Measurements from ENCODE around the gene USB1.

USB1 gene, protein sequence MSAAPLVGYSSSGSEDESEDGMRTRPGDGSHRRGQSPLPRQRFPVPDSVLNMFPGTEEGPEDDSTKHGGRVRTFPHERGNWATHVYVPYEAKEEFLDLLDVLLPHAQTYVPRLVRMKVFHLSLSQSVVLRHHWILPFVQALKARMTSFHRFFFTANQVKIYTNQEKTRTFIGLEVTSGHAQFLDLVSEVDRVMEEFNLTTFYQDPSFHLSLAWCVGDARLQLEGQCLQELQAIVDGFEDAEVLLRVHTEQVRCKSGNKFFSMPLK

DNA sequence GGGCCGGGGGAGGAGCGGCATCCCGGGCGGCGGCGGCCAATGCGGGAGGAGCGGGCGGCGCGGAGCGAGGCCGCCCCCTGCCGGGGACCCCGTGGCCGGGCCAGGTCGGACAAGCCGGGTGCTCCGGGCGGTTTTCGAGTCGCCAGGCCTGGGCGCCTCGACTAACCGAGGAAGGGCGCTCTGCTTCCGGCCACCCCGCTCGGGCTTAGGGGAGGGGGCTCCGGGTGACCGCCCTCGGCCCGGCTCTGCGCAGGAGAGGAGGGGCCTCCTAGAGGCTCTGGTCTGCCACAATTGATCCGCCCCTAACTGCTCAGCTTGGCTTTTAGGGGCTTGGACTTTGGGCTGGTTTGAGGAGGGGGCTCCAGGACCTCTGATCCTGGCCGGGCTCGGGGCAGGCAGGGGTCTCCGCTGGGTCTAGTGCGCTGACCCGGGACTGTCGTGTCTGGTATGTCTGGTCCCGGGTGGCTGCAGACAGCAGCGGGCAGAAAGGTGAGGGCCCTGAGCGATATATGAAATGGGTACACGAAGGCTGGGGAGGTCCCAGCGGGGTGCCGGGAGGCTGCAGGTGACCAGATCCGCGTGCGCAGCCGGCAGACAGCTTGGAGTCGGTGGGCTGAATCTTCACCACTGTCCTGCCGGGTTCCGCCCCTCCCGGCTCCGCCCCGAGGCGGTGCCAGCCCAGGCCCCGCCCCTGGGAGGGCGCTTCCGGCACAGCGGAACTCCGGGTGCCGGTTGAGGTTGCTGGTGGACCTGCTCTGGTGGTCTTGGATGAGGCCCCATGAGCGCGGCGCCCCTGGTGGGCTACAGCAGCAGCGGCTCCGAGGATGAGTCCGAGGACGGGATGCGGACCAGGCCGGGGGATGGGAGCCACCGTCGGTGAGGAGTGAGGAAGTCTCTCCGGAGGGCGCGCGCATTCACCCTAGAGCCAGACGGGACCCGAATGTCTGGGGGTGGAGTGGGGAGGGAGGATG, at the start of gene USB1:
USB1 (plus strand) TSS at position 702 of the 971 bp plus-strand sequence; CDS start at position 779, 77 bp downstream.
- peak; percentile 95 for DNase-seq

DNA sequence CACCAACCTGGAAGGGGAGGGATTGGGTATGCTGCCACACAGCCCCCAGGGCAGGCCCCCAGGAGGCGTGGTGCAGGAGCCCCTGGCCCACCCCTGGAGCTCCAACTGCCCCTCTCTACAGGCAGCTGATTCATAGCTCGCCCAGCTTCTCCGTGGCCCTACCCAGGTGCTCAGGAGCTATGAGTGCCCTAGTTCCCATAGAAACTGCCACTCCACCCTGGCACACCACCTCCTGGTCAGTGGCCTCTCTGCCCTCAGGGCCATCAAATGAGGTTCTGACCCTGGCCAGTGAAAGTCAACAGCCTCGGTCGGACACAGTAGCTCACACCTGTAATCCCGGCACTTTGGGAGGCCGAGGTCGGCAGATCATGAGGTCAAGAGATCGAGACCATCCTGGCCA, 48.3 kb upstream of the USB1 start:
- DNase-seq = no peak

DNA sequence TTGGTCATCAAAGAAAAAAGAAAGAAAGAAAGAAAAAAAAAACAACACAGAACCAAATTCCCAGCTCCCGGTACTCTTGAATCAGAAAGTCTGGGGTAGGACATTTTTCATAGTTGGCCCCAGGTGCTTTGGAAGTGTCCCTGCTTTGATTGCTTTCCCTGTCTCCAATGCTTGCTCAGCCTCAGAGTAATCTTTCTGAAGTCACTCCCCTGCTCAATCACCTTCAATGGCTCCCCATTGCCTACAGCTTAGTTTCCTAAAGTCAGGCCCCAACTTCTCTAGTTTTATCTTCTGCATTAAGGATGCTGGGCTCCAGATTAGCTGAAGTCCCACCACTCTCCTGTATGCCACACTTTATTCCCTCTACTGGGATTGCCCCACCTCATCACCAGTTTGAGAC, 47.4 kb upstream of the USB1 start:
- no peak for DNase-seq

DNA sequence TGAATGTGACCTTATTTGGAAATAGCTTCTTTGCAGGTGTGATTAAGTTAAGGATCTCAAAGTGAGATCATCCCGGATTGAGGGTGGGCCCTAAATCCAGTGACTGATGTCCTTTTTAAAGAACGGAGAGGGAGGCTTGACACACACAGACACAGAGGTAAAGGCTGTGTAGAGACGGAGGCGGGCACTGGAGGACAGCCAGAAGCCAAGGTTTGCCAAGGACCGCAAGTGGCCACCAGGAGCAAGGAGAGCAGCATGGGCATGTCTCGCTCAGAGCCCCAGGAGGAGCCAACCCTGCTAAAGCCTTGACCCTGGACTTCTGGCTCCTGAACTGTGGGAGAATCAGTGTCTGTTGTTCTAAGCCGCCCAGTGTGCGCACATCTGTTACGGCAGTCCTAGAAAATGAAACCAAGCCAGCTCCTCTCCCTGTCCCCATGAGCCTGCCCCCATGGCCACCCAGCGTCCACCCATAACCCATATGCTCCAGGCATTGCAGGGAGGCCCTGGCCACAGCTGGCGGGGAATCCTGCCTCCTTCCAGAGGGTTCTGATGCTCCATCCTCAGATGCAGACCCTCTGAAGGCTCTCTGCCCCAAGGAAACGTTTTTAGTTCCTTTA, 45.5 kb upstream of the USB1 start:
- DNase-seq = no peak

DNA sequence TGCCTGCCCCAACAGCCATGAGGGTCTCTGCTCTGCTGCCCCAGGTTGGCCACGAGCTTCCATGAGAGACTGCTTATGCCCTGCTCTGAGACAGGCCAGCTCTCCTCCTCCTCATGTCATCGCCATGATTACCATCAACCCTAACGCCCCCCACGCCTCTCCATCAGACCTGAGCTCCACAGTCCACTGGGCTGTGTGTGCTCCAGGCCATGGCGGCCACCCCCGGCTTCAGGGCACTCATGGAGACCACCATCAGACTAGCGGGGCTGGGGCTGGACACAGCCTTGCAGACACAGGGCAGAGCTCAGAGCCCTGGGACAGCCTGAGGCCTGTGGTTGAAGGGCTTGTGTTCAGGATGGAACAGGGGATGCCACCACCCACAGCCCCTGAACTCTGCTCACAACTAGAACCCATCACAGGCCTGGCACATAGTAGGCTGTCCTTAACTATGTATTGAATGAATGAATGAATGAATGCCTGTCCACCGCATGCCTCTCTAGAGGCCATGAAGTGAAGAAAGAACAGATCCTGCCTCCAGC, 44.9 kb upstream of the USB1 start:
- DNase-seq = no peak

DNA sequence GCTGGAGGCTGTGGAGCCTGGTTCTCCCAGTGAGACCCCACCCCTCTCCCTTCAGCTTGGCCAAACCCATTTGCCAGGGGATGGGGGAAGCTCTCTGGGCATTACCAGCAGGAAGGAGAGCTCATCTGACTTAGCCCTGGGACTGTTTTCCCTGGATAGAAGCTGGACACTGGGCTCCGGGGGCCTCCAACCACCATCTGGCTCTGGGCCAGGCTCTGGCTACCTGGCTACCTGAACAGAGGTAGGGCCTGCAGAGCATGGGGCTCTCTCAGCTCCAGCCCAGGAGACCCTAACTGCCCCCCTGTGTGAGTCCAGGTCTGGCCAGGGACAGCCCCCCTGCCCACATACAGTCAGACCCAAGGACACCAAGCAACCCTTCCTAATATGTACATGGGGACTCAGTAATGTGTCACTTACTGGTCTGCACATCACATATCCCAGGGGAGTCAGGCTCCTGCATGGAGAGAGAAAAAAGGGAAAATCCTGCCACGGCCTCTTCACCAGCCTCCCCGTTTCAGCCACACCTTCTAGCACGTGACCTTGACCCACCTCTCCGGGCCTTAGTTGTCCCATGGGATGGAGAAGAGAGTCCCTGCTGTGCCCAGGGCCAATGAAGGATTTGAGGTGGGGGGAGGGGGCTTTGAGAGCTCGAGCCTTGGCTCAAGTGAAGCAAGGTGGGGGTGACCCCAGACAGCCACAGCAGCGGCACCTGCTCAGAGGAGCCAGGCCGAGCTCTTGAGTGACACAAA, 44.1 kb upstream of the USB1 start:
- DNase-seq = no peak

DNA sequence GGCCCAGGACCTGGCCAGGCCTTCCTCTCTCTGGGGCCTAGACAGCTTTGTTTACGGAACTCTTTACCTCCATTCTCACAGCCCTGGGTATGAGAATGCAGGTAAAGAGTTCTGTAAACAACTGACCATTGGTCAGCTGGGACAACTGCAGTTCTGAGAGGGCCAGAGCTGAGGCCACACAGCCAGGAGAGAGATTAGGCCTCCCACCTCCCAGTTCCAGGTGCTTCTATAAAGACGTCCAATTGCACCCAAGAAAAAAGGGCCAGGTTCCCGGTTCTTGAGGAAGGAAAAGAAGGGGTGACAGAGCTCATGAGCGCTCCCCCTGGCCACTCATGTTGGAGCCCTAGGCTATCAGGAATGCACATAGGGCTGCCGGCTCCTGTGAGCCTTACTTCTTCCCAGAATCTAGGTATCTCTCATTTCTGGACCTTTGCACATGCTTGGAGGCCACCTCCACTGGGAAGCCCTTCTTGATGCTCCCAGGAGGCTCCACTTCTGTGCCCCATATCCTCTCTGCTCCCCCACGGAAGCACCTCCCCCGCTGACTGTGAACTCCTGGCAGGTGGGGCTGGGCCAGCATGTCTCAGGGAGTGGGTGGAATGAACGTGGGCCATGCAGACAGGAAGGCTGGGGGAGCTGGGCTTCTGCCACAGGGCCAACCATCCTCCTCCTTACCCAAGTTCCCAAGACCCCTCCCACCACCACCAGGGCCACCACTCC, 43.4 kb upstream of the USB1 start:
- no peak for DNase-seq

DNA sequence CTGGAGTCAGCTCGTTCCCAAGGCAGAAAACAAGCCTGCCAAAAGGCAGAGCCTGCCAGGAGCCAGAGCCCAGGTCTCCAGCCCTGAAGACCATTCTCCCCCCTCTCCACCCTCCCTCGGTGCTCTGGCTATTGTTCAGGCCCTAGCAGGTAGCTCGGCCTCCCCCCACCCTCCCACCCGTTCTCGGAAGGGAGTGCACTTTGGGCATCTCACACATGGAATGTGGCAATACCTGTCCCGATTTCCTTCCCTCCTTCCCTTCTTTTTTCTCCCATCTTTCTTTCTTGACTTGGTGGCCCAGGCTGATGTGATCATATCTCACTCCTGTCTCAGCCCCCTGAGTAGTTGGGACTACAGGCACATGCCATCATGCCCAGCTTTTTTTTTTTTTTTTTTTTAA, 42.7 kb upstream of the USB1 start:
- DNase-seq = no peak

DNA sequence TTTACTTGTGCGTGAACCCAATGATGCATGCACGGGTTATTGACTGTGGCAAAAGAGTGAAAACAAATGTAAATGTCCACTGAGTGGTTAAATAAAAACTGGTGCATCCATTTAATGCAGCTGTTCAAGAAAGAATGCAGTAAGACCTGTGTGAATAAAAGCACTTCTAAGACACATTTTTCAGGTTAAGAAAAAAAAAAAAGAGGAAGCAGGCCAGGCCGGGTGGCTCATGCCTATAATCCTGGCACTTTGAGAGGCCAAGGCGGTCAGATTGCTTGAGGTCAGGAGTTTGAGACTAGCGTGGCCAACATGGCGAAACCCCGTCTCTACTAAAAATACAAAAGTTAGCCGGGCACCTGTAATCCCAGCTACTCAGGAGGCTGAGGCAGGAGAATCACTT, 42.1 kb upstream of the USB1 start:
- no peak for DNase-seq

DNA sequence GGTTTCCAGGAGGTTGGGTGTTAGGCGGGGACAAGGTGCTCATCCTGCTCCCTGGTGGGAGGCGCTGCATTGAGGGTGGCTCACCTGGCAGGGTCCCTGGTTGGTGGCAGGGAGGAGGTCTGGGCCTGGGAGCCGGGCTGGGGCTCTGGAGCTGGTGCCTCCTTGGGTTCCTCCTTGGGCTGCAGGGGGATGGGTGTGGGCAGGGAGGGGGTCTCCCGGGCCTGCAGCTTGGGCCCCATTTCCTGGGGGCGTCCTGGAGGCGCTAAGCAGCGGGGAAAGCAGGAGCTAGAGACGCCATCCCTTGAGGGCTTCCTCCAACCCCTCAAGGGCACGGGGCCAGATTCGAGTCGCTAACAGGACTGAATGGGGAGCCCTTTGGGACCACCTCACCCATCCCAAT, 41.4 kb upstream of the USB1 start:
- no peak for DNase-seq

DNA sequence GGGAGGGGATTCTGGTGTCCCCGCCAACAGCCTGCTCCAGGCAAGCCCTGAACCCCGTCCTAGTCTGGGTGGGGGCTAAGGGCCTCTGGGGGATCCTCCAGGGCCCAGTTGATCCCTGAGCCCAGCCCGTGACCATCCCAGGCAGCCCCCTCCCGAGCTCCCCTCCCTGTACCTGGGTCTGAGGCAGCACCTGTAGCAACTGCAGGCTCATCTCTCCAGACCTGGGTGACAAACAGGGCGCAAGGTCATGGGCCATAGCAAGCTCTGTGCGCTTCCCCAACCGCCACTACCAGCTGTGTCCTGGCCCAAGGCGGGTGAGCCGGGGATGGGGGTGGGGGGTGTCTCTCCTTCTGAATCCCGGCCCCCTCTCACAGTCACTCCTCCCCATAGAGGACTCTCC, 40.9 kb upstream of the USB1 start:
- no peak for DNase-seq

DNA sequence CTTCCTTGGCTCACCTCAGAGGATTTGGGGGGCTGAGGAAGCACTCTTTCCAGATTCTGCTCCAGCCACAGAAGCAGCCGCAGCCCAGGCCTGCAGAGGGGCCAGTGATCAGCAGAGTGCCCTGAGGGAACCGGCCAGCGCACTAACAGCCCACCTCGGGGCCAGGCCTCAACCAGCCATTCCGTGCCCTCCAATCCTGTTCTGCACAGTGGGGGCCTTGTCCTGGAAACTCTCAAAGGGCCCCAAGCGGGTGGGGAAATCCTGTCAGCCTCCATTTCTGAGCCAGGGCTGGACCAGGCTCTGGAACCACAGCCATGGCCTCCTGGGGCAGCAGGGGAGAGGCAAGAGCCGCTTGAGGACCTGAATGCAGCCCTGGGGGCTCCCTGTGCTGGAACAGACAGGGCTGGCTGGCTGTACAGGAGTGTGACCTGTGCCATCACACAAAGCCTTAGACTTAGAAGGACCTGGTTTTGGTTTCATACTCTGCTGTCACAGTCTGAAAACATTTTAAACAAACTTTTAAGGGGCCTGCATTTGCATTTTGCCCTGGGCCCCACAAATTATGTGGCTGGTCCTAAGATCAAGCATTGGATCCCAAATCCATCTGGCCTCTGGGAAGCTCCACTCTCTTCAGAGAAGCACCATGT, 40.3 kb upstream of the USB1 start:
- DNase-seq = no peak

DNA sequence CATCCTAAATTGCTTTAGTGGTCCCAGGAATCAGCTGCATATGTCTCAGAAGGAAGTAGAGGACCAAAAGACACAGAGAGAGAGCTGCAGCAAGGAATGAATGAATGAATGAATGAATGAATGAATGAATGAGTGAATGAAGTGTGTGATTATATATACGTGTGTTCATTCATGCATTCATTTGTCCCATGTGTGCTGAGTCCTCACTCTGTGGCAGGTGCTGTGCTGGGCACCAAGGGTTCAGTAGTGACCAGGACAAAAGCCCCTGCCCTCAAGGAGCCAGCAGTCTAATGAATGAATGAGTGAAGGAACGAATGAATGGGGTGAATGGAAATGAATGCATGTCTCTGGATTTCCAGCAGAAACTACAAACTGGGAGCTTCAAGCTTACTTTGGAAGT, 39.7 kb upstream of the USB1 start:
- no peak for DNase-seq

DNA sequence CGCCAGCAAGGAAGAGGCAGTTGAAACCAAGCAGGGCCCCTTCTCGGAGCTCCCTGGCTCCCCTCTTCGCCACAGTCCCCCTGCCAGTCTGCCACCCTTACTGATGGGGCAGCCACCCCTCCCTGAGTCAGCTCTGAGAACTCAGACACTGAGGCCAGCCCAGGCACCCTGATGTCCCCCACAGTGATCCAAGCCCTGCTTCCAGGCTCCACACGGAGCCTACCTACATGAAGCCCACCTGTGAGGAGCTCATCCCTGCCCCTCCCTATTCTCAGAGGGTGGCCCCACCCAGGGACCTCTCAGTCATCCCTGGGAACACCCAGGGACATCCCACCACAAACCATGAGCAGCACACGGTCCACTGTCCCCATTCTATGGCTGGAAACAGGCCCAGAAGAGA, 39.2 kb upstream of the USB1 start:
- no peak for DNase-seq

DNA sequence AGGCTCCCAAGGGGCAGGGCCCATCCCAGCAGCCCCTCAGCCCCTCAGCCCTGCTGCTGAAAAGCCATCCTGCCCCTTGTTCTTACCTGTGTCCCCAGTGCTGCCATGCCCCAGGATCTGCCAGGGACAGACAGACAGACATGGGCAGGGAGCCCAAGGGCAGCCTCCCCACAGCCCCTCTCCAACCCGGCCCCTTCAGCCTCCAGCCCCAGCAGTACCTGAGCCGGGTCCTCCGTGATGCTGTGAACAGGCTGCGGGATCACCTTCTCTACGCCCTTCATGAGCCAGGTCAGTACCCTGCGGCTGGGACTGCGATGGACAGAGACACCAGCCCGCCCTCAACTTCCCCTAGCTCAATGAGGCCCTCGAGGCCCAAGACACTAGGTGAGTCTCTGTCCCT, 38.5 kb upstream of the USB1 start:
- DNase-seq = no peak

DNA sequence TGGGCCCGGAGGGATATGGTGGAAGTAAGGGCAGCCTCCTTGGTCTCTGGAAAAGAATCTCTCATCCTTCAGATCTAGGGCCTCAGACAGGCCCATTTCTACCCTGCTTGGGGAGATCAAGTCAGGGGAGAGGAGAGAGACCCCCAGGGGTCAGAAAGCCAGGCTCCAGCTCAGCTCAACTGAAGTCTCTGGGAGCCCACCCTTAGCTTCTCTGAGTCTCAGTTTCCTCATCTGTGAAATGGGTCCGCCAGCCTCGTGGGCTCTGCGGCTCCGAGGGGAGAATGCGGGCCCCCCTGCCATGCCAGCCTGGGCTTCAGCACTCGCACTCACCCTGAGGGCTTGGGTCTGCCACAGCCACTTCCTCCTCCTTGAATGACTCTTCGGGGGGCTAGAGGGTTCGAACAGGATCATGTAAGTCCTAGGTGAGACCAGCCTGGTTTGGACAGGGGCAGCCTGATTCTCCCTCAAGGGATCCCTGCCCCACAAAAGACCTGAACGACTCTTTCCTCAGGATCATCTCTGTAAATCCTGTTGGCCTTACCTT, 37.0 kb upstream of the USB1 start:
- DNase-seq = no peak

DNA sequence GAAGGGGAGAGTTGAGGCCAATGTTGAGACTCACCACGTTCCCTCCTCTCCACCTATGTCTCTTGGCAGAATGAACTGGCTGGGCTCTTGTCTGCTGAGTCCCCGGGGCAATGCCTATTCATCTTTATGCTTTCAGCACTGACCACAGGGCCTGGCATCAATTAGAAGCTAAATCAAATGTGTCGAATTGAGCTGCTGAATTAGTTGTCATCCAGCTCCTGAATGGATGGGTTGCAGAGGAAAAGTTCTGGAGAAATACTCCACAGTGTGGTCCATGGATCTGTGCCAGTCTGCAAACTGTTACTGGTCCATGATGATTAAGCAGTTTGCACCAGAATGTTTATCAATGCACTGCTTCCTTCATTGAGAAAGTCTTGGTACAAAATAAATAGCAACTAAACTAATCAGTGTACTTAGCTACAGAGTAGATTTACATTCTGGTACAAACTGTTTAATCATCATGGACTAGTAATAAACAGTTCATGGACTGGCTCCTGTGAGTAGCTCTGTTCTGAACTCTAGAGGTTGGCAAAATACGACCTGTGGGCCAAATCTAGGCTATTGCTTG, 34.9 kb upstream of the USB1 start:
- DNase-seq = no peak

DNA sequence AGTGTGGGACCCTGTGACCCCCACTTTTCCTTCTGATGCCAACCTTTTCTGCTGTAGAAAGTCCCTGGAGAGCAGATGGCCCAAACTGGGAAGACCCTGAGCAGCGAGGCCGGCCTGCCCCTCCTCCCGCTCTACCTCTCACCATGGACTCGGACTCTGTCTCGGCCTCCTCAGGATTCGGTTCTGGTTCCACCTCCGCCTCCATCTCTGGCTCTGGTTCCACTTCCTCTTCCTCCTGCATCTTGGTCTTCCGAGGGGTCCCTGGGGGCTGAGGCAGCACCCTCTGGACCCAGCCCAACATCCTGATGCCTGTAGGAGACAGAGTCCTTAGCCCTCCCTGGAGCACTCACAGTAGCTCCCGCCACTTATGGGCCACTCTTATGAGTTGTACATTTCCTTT, 34.2 kb upstream of the USB1 start:
- DNase-seq = no peak

DNA sequence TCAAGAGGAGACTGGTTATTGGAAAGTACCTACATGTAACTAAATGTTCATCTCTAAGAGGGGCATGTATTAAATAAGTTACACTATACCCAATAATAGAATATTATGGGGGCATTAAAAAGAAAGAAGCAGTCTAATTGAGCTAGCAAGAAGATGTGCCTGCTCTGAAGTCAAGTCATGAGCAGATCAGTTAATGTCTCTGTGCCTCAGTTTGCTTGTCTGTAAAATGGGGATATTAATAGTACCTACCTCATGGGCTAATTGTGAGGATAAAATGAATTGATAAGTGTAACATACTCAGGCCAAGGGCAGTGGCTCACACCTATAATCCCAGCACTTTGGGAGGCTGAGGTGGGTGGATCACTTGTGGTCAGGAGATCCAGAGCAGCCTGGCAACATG, 33.3 kb upstream of the USB1 start:
- no peak for DNase-seq

DNA sequence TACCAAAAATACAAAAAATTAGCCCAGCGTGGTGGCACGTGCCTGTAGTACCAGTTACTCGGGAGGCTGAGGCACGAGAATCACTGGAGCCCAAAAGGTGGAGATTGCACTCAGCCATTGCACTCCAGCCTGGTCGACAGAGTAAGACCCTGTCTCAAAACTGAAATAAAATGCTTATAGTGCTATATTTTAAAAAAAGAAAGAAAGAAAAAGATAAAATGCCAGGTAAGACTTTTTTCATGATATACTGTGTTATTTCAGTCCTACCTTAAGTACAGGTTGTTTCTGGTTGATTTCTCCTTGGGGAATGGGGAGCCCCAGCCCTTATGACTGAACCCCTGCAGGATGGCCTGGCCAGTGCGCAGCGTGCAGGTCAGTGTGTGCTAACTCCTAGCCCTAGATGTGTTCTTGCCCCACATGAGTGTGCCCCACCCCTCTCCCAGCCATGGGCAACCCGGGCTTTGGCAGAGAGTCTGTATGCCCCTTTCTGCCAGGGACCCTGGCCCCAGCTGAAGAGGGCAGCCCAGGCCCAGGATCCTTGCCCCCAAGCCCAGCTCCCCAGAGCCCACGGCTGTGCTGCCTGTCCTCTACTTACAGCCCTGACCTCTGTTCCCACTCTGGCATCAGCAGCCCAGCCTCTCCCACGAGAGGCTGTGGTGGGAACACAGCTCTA, 31.6 kb upstream of the USB1 start:
- DNase-seq = no peak

Measured in activated effector memory CD4-positive, alpha-beta T cell treated with anti-CD3 and anti-CD28 coated beads, Interleukin-2, amount 50 U/mL, for 16 hours (primary cell).